ENCODE data around the gene MAST4.

DNA sequence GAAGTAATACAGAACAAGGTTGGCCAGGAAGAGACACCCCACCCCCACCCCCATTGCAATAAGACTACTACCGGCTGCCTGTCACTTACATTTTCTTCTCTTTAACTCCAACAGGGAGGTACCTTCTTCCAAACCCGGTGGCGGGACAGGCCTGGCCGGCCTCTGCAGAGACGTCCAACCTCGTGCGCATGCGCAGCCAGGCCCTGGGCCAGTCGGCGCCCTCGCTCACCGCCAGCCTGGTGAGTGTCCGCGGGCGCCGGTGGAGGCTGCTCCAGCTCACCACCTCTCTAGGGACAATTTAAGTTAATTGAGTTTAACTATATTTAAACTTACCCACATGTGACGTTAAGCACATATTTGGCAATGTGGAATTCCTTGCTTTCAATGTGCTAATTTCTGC, 192.4 kb downstream of the MAST4 start:
- TF ChIP-seq, protein P1, sequence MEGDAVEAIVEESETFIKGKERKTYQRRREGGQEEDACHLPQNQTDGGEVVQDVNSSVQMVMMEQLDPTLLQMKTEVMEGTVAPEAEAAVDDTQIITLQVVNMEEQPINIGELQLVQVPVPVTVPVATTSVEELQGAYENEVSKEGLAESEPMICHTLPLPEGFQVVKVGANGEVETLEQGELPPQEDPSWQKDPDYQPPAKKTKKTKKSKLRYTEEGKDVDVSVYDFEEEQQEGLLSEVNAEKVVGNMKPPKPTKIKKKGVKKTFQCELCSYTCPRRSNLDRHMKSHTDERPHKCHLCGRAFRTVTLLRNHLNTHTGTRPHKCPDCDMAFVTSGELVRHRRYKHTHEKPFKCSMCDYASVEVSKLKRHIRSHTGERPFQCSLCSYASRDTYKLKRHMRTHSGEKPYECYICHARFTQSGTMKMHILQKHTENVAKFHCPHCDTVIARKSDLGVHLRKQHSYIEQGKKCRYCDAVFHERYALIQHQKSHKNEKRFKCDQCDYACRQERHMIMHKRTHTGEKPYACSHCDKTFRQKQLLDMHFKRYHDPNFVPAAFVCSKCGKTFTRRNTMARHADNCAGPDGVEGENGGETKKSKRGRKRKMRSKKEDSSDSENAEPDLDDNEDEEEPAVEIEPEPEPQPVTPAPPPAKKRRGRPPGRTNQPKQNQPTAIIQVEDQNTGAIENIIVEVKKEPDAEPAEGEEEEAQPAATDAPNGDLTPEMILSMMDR (IDR thresholded peaks at IDR 0.05; ENCODE audit: low read length) = no peak
- TF ChIP-seq EZH2 (optimal IDR thresholded peaks at IDR 0.05; ENCODE audit: low read depth, low read length) (no peak), EZH2phosphoT487 (IDR thresholded peaks at IDR 0.05; ENCODE audit: low read length) (no peak)

All from MM.1S (cell line).